Smooth muscle cell (in vitro differentiated cells): ENCODE measurements around the gene RAB18. TPM values are rescaled to one million over a fixed set of nuclear protein-coding genes. Genes with fewer than 3 reads are reported as not detected.

Source experiments
- DNase-seq: peaks from one replicate; lab custom pipeline; 2025; ENCODE audit not compliant: unreplicated experiment; lab: John Stamatoyannopoulos, UW
- H2AFZ ChIP-seq: fragments of 200-600 bp; sonication (generic); 2 replicates; pipeline ENCODE4 v1.6.0; 2016; ENCODE audit warnings: antibody characterized with exemption, low read depth, mild to moderate bottlenecking
- H3F3A ChIP-seq: fragments of 200-600 bp; sonication (generic); 2 replicates; pipeline ENCODE4 v1.6.0; 2017; ENCODE audit warnings: antibody characterized with exemption, low read depth
- H3K27ac ChIP-seq: fragments of 200-600 bp; sonication (generic); 2 replicates; pipeline ENCODE4 v1.5.1; 2016; ENCODE audit warnings: low read depth, mild to moderate bottlenecking
- H3K27me3 ChIP-seq: fragments of 200-600 bp; sonication (generic); 2 replicates; pipeline ENCODE4 v1.6.1; 2016; ENCODE audit warnings: low read depth, mild to moderate bottlenecking
- H3K36me3 ChIP-seq: fragments of 200-600 bp; sonication (generic); 2 replicates; pipeline ENCODE4 v1.5.1; 2016; ENCODE audit warnings: low read depth
- H3K4me1 ChIP-seq: fragments of 200-600 bp; sonication (generic); 2 replicates; pipeline ENCODE4 v1.5.1; 2016; ENCODE audit warnings: low read depth
- H3K4me2 ChIP-seq: fragments of 200-600 bp; sonication (generic); 2 replicates; pipeline ENCODE4 v1.6.0; 2016; ENCODE audit warnings: mild to moderate bottlenecking
- H3K4me3 ChIP-seq: fragments of 200-600 bp; sonication (generic); 2 replicates; pipeline ENCODE4 v1.5.1; 2016; ENCODE audit warnings: mild to moderate bottlenecking
- H3K79me2 ChIP-seq: fragments of 200-600 bp; sonication (generic); 2 replicates; pipeline ENCODE4 v1.6.0; 2016; ENCODE audit warnings: low read depth, mild to moderate bottlenecking
- H3K9ac ChIP-seq: fragments of 200-600 bp; sonication (generic); 2 replicates; pipeline ENCODE4 v1.6.0; 2016; ENCODE audit warnings: low read depth
- H3K9me3 ChIP-seq: fragments of 200-600 bp; sonication (generic); replicated peaks from 2 replicates; pipeline ENCODE4 v1.5.1; 2016; ENCODE audit warnings: low read depth
- H4K20me1 ChIP-seq: fragments of 200-600 bp; sonication (generic); 2 replicates; pipeline ENCODE4 v1.6.0; 2016; ENCODE audit warnings: low read depth
- CTCF ChIP-seq: fragments of 200-600 bp; sonication (generic); IDR thresholded peaks from 2 replicates; pipeline ENCODE4 v1.5.1; 2017; ENCODE audit warnings: borderline replicate concordance, mild to moderate bottlenecking, antibody characterized with exemption; ENCODE audit not compliant: insufficient read depth, poor library complexity, severe bottlenecking
- WGBS: methylation state at CpG from one replicate; pipeline ENCODE4 v1.1.7; 2016; ENCODE audit warnings: low lambda C conversion rate; 5-methylcytosine and 5-hydroxymethylcytosine counted together
- polyA plus RNA-seq: library from polyadenylated mRNA; unstranded; fragments of >200 nt; fragmentation: Nextera tagmentation; extraction: Ambion mirVana; gene quantifications from 2 replicates; pipeline ENCODE4 v1.2.1, GENCODE V29; 2016
- total RNA-seq: library from RNA; depleted of rRNA; stranded (reverse); fragments of >200 nt; gene quantifications from 2 replicates; pipeline ENCODE4 v1.2.3, GENCODE V29; 2014

RAB18 gene
- total RNA-seq (64.1 and 81.4 TPM in 2 replicates), polyA plus RNA-seq (122 and 124 TPM in 2 replicates)

GRCh38 chr10:27504007-27504807 lies at the start of gene RAB18:
TSS of gene RAB18 (plus strand) at chr10:27504304. CDS start at chr10:27504370, 66 bp downstream.
- H3K4me3 ChIP-seq: peak within 1 kb of the TSS; percentile 91
- H3K9ac ChIP-seq: peak within 1 kb of the TSS; percentile 97
- WGBS: under 1% methylated on average over 59 of the region's 71 CpGs
- H3K27me3 ChIP-seq: no peaks in the 10 kb centered on the region
- H2AFZ ChIP-seq: peak within 1 kb of the TSS; percentile 93
- no peaks in the 10 kb centered on the region for H3K36me3 ChIP-seq
- peak within 1 kb of the TSS; percentile 96 for H3K27ac ChIP-seq
- no peaks in the 10 kb centered on the region for H3K9me3 ChIP-seq
- DNase-seq: peak; percentile 91
- H3F3A ChIP-seq: no peaks in the 10 kb centered on the region
- peaks cover 51% of the 10 kb centered on the region for H3K79me2 ChIP-seq
- peak within 1 kb of the TSS; percentile 98 for H3K4me2 ChIP-seq
- TF ChIP-seq CTCF: no peak
- H3K4me1 ChIP-seq: peaks cover 14% of the 10 kb centered on the region
- H4K20me1 ChIP-seq: peaks cover 39% of the 10 kb centered on the region

- Histone ChIP-seq H4K20me1 (no peaks in the 10 kb centered on the region), H3K27ac (no peak overlapping the region), H3K4me3 (no peak overlapping the region), H3K9me3 (no peaks in the 10 kb centered on the region), H3K36me3 (no peaks in the 10 kb centered on the region), H2AFZ (no peak overlapping the region), H3K79me2 (no peaks in the 10 kb centered on the region), H3K27me3 (no peaks in the 10 kb centered on the region), H3K9ac (no peak overlapping the region), H3K4me1 (no peaks in the 10 kb centered on the region), H3F3A (no peaks in the 10 kb centered on the region), H3K4me2 (no peak overlapping the region)
- TF ChIP-seq CTCF: no peak
- WGBS: 81% methylated on average over 3 of the region's 3 CpGs
- no peak for DNase-seq
Measured at GRCh38 chr10:27454837-27455236, 49.3 kb upstream of the RAB18 start.

GRCh38 chr10:27457261-27457945 lies 46.7 kb upstream of the RAB18 start:
- H3K27ac ChIP-seq: no peak overlapping the region
- 91% methylated on average over 3 of the region's 3 CpGs for WGBS
- no peak overlapping the region for H3K4me2 ChIP-seq
- no peak overlapping the region for H2AFZ ChIP-seq
- TF ChIP-seq CTCF: no peak
- no peaks in the 10 kb centered on the region for H3K27me3 ChIP-seq
- H3K79me2 ChIP-seq: no peaks in the 10 kb centered on the region
- H3K4me1 ChIP-seq: no peaks in the 10 kb centered on the region
- H3K9me3 ChIP-seq: no peaks in the 10 kb centered on the region
- H4K20me1 ChIP-seq: no peaks in the 10 kb centered on the region
- DNase-seq: no peak
- H3K9ac ChIP-seq: no peak overlapping the region
- no peaks in the 10 kb centered on the region for H3K36me3 ChIP-seq
- H3K4me3 ChIP-seq: no peak overlapping the region
- H3F3A ChIP-seq: no peaks in the 10 kb centered on the region
